NOMO-1 (cell line): ENCODE measurements around the gene FOXI1.
A peak's percentile ranks its signal among the peaks of the same experiment; 100 is the strongest.

Source experiments
- DNase-seq, 2 experiments: peaks; one replicate each; lab custom pipeline; 2025; ENCODE audit not compliant: unreplicated experiment in 2 of 2; lab: John Stamatoyannopoulos, UW

Gene FOXI1

GRCh38 chr5:170092455-170093101 is 13.1 kb upstream of the FOXI1 start:
- no peak for DNase-seq

- DNase-seq, result peak; percentile 25 to 28
Measured at GRCh38 chr5:170094329-170094728, 11.4 kb upstream of the FOXI1 start.

GRCh38 chr5:170095646-170096045 is 10.1 kb upstream of the FOXI1 start:
- DNase-seq, result peak; percentile 27 to 64

GRCh38 chr5:170097934-170098333 is 7.8 kb upstream of the FOXI1 start:
- no peak for DNase-seq

- peak; percentile 61 to 72 for DNase-seq
Measured at GRCh38 chr5:170100066-170100943, 5.4 kb upstream of the FOXI1 start.

- no peak for DNase-seq
Measured at GRCh38 chr5:170103447-170103846, 2.2 kb upstream of the FOXI1 start.

- DNase-seq, result no peak
Measured at GRCh38 chr5:170104299-170104698, 1.4 kb upstream of the FOXI1 start.

GRCh38 chr5:170104710-170105109 is 987 bp upstream of the FOXI1 start:
- DNase-seq, result no peak

GRCh38 chr5:170107674-170108073 is 2.0 kb downstream of the FOXI1 start:
- no peak for DNase-seq

GRCh38 chr5:170108266-170108785 is 2.6 kb downstream of the FOXI1 start:
- no peak for DNase-seq

- DNase-seq, result no peak
Measured at GRCh38 chr5:170109059-170110031, 3.6 kb downstream of the FOXI1 start.

GRCh38 chr5:170110403-170111087 is 4.8 kb downstream of the FOXI1 start:
- DNase-seq, result no peak

- no peak for DNase-seq
Measured at GRCh38 chr5:170111088-170111785, 5.5 kb downstream of the FOXI1 start.

GRCh38 chr5:170112876-170113521 is 7.3 kb downstream of the FOXI1 start:
- no peak for DNase-seq

GRCh38 chr5:170113522-170113900 is 7.8 kb downstream of the FOXI1 start:
- peak; percentile 77 to 81 for DNase-seq

- DNase-seq, result no peak
Measured at GRCh38 chr5:170114271-170114670, 8.6 kb downstream of the FOXI1 start.

GRCh38 chr5:170115925-170116324 is 10.2 kb downstream of the FOXI1 start:
- DNase-seq, result no peak

GRCh38 chr5:170117736-170118135 is 12.0 kb downstream of the FOXI1 start:
- DNase-seq, result no peak

GRCh38 chr5:170120576-170120975 is 14.9 kb downstream of the FOXI1 start:
- no peak for DNase-seq
